Parathyroid adenoma (tissue), 2 donors: ENCODE measurements around the gene PCNT.

ENCODE experiments used
- H2AFZ ChIP-seq: fragments of 300-600 bp; sonication (generic); one replicate; pipeline ENCODE4 v1.7.0; 2017; ENCODE audit warnings: antibody characterized with exemption, mild to moderate bottlenecking
- H3K27ac ChIP-seq: fragments of 300-600 bp; sonication (generic); one replicate; pipeline ENCODE4 v1.7.0; 2017
- H3K27me3 ChIP-seq: fragments of 300-600 bp; sonication (generic); one replicate; pipeline ENCODE4 v1.7.0; 2017; ENCODE audit warnings: low read length; ENCODE audit not compliant: control insufficient read depth, insufficient read depth
- H3K36me3 ChIP-seq: fragments of 300-600 bp; sonication (generic); one replicate; pipeline ENCODE4 v1.7.0; 2017; ENCODE audit warnings: low read length; ENCODE audit not compliant: control insufficient read depth, insufficient read depth
- H3K4me1 ChIP-seq: fragments of 300-600 bp; sonication (generic); one replicate; pipeline ENCODE4 v1.7.0; 2017; ENCODE audit warnings: control low read depth
- H3K4me2 ChIP-seq: fragments of 300-600 bp; sonication (generic); one replicate; pipeline ENCODE4 v1.7.0; 2017; ENCODE audit warnings: low read length
- H3K4me3 ChIP-seq: fragments of 300-600 bp; sonication (generic); one replicate; pipeline ENCODE4 v1.7.0; 2017; ENCODE audit warnings: low read depth, low read length
- H3K79me2 ChIP-seq: fragments of 300-600 bp; sonication (generic); one replicate; pipeline ENCODE4 v1.7.0; 2017; ENCODE audit warnings: control low read depth
- H3K9ac ChIP-seq: fragments of 300-600 bp; sonication (generic); one replicate; pipeline ENCODE4 v1.7.0; 2017; ENCODE audit warnings: mild to moderate bottlenecking
- H3K9me3 ChIP-seq: fragments of 300-600 bp; sonication (generic); one replicate; pipeline ENCODE4 v1.7.0; 2017; ENCODE audit warnings: low read length; ENCODE audit not compliant: control insufficient read depth
- CTCF ChIP-seq: fragments of 300-600 bp; sonication (generic); IDR thresholded peaks from one replicate; pipeline ENCODE4 v1.7.0; 2017; ENCODE audit warnings: antibody characterized with exemption, mild to moderate bottlenecking
- donor health status: primary hyperparathyroidism.

Gene PCNT

DNA sequence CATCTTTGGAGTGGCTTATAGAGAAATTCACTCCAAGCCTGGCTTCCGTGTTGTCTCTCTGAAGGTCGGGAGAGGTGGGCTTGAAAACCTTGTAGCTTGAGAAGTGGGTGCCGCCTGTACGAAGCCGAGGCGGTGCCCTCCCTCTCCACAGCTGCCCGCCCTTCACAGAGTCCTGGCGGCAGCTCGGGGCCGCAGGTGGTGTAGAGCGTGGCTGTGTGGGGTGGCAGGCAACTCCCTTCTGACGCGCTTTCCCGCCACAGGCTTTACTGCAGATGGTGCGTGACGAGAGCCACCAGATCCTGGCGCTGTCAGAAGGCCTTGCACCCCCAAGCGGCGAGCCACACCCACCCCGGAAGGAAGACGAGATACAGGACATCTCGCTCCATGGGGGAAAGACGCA lies 101.6 kb downstream of the PCNT start:
- no peaks in the 10 kb centered on the region for H3K79me2 ChIP-seq
- no peak overlapping the region for H3K9ac ChIP-seq
- H3K36me3 ChIP-seq, result no peaks in the 10 kb centered on the region
- H3K27ac ChIP-seq, result no peak overlapping the region
- H3K4me1 ChIP-seq, result no peaks in the 10 kb centered on the region
- no peak for TF ChIP-seq CTCF
- no peak overlapping the region for H3K4me3 ChIP-seq
- no peak overlapping the region for H2AFZ ChIP-seq
- no peaks in the 10 kb centered on the region for H3K27me3 ChIP-seq
- H3K4me2 ChIP-seq, result no peak overlapping the region
- H3K9me3 ChIP-seq, result no peaks in the 10 kb centered on the region

DNA sequence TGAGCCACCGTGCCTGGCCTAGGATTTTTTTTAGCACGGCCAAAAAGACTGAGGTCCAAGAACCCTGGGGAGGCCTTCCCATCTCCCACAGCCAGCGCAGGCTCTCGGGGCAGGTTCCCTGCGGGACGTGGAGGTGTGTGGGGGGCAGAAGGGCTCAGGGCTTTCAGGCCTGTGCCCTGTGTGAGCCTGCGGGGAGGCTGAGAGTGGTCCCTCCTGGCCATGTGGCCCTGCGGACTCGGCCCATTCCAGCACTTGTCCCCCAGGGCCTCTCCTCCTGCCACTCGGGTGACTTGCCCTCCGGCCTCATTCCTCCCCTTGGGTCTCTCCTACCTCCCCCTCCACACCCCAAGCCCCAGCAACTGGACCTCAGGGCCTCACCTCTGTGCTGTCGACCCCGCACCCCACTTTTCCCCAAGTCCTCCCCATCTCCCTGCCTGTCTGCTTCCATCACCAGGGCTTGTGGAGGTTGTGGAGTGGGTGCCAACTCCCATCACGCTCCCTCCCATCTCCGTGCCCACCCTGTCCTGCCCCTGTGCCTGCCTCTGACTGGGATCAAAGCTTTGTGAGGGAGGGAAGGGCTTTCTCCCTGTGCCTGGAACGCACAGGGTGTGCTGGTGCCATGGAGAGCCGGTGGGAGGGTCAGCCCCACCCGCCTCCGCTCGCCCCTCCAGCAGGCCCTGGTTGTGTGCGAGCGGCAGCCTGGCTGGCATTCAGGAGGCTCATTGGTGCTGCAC lies 102.5 kb downstream of the PCNT start:
- no peaks in the 10 kb centered on the region for H3K9me3 ChIP-seq
- H3K79me2 ChIP-seq, result no peaks in the 10 kb centered on the region
- no peaks in the 10 kb centered on the region for H3K36me3 ChIP-seq
- H3K27me3 ChIP-seq, result no peaks in the 10 kb centered on the region
- H3K4me1 ChIP-seq, result no peaks in the 10 kb centered on the region
- no peak overlapping the region for H3K4me2 ChIP-seq
- TF ChIP-seq CTCF, result no peak
- H3K9ac ChIP-seq, result no peak overlapping the region
- no peak overlapping the region for H2AFZ ChIP-seq
- H3K27ac ChIP-seq, result no peak overlapping the region
- H3K4me3 ChIP-seq, result no peak overlapping the region

DNA sequence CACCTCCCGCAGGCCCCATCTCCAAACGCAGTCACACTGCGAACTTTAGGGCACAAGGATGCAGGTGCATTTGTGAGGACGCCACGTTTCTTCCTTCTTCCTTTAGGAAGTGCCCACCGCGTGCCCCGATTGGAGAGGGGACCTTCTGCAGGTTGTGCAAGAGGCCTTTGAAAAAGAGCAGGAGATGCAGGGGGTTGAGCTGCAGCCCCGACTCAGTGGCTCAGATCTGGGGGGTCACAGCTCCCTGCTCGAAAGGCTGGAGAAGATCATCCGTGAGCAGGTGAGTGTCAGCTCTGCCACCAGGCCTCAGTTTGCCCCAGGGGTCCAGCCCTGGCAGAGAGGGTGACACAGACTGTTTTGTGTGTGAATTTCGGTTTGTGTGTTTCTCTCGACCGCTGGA lies 103.6 kb downstream of the PCNT start:
- no peak for TF ChIP-seq CTCF
- no peaks in the 10 kb centered on the region for H3K9me3 ChIP-seq
- no peak overlapping the region for H2AFZ ChIP-seq
- H3K4me2 ChIP-seq, result no peak overlapping the region
- no peak overlapping the region for H3K9ac ChIP-seq
- H3K27me3 ChIP-seq, result no peaks in the 10 kb centered on the region
- no peaks in the 10 kb centered on the region for H3K79me2 ChIP-seq
- H3K4me3 ChIP-seq, result no peak overlapping the region
- H3K36me3 ChIP-seq, result no peaks in the 10 kb centered on the region
- H3K4me1 ChIP-seq, result no peaks in the 10 kb centered on the region
- no peak overlapping the region for H3K27ac ChIP-seq

- Histone ChIP-seq H3K4me2 (no peak overlapping the region), H3K27me3 (no peaks in the 10 kb centered on the region), H3K4me3 (no peak overlapping the region), H3K27ac (no peak overlapping the region), H3K36me3 (no peaks in the 10 kb centered on the region), H3K9me3 (no peaks in the 10 kb centered on the region), H3K79me2 (no peaks in the 10 kb centered on the region), H3K4me1 (no peaks in the 10 kb centered on the region), H2AFZ (no peak overlapping the region), H3K9ac (no peak overlapping the region)
- TF ChIP-seq CTCF, result no peak
Observed at GRCh38 chr21:46428286-46428685, 104.3 kb downstream of the PCNT start.
